Measurements from ENCODE around the gene AMPD3.

The AMPD3 gene

DNA sequence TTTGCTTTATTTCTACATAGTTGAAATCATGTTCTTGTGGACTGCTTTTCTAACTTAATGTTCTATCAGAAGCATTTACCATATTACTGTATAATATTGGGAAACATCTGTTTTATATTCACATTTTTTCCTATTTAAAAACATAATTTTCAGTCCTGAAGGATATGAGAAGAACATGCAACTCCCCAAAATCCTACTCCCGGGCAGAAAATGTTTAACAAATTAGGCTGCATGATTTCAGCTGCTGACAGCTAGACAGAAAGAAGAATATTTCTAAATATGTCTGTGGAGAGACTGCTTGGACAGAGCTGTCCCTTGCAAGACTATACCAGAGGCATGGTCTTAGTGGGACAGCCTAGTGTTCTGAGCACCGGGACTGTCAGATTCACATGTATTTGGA, 15.7 kb upstream of the AMPD3 start:
- no peak for DNase-seq

DNA sequence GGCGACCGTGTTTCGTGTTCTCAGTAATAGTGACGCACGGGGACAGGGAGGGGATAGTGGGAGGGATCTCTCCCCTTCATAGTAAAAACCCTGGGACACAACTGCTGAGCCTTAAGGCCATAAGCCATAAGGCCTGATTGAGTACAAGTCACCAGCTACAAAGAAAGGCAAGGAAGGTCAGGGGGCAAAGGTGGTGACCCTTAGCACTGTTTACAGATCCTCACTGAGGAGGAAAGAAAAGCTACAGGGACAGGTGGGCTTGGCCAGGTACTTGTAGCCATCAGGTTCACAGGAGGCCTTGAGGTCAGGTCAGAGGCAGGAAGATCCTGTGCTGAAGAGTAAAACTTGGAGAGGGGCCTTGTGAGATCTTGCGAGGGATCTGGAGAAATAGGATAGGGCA, 15.1 kb upstream of the AMPD3 start:
- no peak for DNase-seq

DNA sequence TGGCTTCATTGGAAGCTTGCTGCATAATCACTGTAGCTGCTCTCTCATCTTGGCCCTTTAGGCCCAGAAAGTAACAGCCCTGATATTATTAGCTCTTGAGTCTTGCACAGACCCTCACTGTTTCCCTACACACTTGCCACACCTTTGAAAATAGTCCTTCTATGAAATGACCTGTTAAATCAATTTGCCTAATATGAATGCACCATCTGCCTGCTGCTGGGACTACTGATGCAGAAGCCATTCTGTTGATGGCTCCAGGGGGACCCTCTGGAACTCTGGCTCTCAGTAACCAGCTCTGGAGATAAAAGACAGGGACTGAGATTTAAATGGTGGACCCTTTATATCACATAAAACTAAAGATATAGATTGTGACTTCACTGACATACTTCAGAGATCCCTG, 14.7 kb upstream of the AMPD3 start:
- no peak for DNase-seq

DNA sequence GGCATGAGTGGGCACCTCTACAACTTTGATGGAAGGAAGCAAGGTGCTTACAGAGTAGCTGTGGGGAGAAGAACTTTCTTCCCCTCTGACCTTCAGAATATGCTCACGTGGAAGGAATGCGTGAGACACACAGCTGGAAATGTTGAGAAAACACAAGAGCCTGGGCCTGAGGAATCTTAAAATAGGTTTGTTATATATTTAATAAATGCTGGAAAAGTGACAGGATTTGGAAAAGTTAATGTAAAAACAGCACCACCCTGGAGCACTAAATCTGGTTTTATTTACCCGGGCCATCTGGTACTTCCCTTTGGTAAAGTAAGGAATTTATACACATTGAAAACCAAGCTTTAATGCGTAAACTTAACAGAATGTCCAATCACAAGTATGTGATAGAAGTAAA, 14.0 kb upstream of the AMPD3 start:
- no peak for DNase-seq

DNA sequence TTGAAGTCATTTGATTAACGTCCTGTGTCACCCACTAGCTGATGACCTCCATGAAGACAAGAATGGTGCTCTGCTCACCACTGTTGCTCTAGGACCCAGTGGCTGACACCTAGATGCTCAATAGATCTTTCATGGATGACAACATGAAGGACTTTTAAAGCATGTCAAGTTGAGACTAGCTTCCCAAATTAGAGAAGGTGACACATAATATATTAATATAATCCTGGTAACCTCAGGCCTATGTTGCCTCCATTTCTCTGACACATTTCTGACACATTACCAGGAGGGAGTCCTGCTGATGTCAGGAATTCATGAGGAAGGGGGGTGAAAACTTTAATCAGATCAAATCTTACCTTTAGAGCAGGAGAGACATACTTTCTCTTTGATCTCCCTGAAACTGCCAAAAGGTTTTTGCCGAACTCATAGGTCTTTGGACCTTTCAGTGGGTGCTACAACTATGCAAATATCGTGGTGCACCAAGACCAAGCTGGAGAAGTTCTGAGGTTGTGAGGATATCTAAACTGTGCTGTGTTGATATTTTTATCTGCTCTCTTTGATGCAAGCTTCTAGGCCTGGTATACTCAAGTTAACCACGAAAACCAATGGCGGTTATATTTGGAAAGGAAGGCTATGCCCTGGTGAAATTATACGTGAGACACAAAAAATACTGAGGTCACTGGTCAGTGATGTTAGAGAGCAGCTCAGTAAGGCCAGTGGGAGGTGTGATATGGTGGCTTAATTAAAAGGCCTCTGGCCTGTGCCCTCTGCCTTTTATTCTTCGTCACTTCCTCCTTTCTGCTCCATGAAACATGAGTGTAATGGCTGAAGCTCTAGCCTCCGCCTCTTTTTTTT, 13.2 kb upstream of the AMPD3 start:
- no peak for DNase-seq

DNA sequence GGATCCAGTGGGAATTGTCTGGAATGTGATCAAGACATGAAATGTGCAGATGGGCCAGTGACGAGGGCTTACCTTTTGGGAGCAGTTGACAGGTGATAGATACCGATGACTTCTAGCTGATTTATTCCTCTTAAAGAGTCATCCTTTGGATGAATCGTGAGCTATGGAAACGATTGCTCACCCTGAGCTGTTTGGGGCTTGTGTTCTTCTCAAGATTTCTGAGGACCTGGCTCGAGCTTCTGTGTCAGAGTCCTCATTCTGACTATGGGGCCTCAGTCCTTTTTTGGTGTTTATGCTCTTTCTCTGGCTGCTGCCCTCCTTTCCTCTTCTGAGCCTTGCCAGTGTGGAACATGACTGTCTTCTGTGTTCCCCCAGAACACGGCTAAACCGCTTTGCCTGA, 11.9 kb upstream of the AMPD3 start:
- DNase-seq: no peak

DNA sequence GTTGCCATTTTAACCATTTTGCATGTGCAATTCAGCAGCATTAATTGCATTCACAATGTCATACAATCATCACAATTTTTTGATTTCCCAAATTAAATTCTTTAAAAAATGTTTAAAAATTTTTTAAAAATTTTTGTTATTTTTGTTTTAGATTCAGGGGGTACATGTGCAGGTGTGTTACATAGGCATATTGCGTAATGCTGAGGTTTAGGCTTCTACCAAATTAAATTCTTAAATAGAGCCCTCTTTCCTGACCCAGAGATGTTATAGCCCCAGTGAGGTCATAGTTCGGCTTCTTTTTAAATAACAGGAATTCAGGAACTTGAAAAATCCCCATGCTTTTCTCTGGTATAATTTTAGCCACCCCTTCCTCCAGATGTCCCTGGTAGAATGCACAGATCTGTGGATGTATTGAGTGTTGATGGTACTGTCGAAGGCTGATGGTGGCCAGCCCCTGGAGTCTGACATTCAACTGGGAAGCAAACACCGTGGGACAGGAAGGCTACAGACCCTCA, 11.3 kb upstream of the AMPD3 start:
- no peak for DNase-seq

DNA sequence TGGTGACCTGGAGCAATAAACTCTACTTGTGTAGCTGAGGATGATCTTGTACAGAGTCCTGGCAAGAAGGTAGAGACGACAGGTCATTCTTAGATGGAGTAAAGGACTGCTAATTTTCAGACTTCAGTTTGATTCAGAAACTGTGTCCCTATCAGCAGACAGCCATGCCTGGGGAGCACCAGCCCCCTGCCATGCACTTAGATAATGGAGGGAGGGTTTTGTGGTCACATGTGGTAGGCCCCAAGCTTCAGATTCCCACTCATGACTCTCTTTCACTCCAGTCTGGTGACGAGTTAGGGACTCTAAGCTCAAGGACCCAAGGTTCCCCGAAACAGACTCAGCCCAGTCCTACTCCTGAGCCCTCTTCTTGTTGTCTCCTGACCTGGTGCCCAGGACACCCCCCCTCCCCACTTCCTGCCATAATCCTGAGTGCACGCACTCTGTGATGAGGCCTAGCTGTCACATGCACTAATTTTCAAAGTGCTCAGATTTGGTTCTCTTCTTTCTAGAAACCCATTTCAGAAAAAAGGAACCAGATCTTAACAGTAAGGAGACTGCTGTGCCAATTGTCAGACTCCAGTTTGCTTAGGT, 10.2 kb upstream of the AMPD3 start:
- no peak for DNase-seq

DNA sequence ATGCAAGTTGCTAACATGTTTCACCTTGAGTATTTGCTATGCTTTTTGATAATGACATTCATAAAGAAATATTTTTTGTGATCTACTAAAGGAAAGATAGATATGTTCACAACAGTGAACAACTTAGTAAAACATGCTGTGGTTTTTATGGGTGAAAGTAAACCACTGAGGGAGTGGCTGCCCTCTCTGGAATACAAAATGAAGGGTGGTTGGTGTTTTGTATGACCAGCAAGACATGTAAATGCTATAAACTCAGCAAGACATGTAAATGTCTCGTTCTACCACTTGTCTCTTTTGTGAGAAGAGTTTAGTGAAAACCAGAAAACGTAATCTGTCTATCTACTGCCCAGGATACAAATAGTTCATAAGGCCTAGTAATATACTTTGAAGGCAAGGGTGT, 7.6 kb upstream of the AMPD3 start:
- no peak for DNase-seq

DNA sequence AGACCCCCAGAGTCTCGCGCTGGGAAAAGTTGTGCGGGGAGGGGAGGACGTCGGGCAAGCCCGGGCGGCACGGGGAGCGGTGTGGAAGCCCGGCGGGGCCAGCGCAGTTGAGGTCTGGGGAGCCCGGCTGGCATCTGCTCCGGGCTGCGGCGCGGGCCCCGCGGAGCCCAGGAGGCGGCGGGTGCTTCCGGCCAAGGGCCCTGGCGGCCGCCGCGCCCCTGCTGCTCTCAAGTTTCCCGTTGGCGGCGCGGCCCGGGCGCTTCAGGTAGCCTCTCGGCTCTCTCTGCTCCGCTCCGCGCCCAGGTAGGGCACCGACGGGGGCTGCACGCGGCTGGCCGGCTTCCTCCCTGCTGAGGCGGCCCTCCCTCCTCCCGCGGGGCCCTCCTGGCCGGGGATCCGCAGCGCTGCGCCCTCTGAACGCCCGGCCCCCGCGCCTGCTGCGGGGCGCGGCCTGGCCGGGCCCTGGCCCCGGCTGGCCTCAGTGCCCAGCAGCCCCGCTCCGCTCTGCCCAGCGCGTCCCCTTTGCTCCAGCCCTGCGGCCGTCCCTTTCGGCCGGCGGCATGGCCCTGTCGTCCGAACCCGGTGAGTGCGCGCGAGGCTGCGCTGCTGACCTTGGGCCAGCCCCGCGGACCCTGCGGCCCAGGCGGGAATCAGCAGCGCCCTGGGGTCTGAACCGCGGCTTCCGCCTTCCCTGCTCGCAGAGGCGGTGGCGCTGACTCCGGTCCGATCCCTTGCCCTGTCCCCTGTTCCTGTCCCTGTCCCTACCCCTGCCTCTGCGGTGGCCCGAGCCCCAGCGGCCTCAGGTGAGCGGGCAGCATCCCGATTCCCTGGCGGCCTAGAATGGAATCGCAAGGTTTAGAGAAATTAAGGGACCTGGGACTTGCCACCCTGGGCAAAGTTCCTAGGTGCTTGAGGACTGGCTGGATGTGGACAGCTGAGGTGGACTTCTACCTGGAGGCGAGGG, 4.3 kb upstream of the AMPD3 start:
- no peak for DNase-seq

DNA sequence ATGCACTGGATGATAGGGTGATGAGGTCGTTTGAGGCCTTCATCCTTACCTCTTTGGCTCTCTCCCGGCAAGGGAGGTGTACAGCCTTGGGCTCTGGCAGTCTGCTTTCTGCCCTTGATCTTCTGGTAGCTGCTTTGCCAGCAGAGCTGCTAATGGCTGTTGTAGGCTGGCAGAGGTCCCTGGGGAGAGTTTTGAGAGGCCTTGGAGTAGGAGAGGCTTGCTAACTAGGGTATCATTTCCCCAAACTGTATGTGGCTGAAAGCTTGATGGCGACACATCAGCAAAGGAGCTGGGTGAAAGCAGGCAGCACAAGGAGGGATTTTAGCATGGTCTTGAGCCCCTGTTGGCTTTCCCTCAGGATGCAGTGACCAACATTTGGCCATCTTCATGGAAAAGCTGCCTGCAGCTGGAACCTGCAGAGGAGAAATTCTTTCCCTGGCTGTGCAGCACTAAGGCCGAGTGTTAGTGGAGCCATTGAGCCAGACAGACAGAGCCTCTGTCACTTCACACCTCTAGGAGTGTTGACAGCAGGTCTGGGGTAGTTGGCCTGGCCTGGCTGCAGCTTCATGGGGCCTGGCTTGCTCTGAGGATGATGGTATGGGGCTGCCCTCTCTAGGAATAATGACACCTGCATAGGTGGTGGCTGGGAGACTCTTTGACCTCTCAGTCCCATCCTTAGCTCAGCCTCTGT, 3.5 kb upstream of the AMPD3 start:
- DNase-seq: peak; percentile 37

DNA sequence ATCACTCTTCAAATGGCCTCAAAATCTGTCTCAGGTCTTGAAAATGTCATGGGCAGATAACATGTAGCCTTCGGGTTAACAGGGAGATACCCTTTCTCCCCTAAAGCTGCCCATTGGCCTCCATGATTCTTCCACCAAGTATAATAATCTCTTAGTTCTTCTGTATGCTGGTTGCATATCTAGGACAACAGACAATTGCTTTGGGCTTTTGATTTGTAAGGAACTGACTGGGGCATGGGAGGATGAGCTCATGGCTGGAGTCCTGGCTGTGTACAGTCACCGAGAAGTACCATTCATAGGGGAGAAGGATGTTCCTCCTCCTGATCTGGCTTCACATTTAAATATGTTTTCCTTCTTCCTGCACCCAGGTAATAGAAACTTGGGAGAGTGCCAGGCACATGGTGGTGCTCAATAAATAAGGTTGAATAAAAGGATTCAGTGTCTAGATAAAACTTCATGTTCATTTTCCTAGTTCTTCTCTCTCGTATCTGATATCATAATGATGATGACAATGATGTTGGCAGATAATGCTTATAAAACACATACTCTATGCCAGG, 2.8 kb upstream of the AMPD3 start:
- DNase-seq: no peak

DNA sequence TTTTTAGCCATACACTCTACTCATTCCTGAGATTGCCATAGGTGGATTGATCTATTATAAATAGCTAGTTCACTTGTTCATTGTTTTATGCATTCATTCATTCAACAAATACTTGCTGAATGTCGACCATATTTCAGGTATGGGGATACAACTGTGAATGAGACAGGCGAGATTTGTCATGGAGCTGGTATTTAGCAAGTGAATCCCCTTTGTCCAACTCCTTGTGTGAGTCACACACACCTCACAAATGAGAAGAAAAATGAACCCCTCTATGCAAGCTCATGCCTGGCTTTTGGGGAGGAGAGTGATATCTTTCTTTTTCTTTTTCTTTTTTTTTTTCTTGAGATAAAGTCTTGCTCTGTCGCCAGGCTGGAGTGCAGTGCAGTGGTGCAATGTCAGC, 1.8 kb upstream of the AMPD3 start:
- no peak for DNase-seq

DNA sequence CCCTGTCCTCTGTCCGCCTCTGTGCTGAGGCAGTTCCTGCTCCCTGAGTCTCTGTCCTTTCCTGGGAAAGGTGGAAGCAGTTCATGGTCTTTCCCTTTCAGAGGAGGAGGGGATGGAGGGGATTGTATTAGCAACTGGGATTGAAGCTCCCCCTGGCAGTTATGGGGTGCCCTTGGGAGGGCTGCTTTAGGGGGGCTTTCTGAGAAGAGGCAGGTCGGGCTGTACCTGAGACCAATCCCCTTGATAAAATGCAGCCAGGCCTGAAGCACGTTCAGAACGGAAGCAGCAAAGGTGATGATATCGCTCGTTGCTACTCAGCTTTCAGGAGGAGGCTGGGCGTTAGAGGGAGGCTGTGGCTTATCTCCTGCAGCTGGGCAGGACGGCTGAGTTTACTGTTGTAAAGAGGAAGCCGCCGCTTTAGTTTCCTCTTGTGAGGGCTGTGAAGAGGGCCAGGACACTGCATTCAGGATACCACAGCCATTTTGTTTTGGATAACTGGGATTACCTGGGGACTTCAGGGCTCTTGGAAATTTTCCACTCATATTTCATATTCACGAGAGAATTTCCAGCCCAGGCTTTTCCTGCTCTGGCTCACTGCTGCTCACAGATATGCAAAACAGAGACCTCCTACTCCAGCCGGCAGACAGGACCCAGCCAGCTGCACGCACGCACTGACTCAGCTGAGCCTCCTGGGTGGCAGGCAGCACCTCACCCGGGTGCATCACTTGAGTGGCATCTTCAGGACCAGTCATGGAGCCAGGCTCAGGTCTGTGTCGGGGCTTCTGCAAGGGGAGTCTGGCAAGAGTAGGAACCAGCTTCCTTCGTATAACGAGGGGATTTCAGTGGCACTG, 798 bp downstream of the AMPD3 start:
- DNase-seq: no peak

DNA sequence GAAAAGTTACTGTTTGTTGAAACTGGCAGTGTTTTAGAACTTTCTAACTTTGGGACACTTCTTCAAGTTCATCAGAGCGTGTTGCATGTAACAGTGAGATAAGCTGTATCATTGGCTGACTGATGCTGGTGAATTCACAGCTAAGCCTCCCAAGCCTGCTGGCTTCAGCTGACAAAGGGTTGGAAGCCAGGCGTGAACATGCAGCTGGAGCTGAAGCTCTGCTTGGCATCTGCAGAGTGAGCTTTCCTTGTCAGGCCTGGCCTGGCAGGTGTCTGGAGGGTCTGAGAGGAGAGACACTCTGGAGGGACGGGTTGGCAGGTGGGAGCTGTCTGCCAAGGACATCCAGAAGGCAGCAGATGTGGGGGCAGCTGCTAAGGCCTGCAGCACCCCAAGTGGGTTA, 1.5 kb downstream of the AMPD3 start:
- no peak for DNase-seq

DNA sequence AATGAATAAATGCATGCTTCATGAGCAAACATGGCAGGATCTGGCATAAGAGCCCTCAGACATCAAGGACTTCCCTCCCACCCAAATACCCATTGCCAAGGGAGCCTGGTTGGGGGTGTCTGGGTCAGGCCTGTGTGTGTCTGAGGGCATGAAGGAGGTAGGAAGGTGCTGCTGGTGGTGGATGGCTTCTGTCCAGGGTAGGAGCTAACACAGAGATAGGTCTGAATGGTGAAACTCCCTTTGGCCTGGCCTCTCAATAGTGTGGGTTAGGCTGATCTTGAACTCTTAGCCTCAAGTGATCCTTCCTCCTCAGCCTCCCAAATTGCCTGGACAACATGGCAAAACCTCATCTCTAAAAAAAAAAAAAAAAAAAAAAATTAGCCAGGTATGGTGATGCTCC, 2.8 kb downstream of the AMPD3 start:
- no peak for DNase-seq

DNA sequence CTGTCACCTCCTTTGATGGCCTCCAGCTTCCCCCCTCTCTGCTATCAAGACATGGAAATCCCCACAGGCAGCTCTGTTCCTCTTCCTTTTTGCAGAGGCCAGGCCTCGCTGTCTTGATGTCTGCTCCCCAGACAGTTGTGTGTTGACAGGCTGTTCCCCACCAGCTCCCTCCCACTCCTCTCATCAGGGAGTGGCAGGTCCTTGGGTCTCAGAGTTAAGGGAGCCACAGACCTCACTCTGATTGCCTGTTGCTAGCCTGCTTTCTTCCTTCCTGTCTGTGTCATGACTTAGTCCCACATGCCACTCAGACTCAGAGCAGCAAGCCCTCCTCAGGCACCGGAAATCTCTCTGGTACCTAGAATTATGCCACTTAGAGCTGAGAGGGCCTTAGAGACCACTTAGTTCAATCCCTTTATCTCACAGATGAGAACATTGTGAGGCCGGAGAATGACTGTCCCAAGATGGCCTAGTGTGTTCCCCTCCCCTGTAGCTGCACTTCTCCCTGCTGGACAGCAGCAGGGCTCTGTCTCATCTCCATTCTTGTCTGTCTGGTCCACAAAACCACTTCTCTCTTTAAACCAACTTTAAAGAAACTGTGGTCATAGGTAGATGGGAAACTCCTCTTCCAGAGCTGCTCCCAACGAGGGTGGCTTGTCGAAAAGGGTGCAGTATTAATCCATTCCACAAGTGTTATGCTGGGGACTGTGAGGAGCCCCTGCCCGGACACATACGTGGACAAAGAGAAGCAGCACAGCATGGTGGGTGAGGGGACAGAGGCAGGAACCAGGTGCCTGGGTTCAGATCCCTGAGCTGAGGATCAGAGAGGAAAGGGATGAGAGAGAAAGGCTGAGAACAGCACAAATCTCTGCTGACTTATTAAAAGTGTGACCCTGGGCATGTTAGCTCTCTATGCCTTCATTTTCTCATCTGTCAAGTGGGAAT, 4.2 kb downstream of the AMPD3 start:
- no peak for DNase-seq

DNA sequence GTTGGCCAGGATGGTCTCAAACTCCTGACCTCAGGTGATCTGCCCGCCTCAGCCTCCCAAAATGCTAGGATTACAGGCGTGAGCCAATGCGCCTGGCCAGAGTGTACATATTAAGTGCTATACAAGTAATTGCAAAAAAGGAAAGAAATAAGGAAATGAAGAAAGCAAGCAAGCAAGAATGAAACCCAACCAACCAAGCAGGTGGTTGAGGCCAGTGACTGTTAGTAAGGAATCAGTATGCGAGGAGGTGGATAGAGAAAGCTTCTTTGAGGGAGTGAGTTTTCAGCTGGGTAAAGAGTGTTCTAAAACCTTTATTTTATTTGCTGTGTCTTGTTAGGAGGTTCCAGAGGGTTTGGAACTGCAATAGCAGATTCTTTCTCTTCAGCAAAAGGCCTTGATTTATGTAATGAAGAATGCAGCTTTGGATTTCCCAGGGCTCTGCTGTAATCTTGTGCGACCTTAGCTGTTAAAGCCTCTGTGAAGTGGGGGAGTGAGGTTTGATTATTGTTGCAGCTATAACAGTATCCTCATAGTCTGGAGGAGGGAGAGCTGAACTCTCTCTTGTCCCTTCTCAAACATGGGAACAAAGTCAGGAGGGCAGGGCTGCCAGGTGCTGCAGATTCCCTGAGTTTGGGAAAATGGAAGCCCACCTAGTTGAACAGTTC, 5.7 kb downstream of the AMPD3 start:
- DNase-seq: no peak

DNA sequence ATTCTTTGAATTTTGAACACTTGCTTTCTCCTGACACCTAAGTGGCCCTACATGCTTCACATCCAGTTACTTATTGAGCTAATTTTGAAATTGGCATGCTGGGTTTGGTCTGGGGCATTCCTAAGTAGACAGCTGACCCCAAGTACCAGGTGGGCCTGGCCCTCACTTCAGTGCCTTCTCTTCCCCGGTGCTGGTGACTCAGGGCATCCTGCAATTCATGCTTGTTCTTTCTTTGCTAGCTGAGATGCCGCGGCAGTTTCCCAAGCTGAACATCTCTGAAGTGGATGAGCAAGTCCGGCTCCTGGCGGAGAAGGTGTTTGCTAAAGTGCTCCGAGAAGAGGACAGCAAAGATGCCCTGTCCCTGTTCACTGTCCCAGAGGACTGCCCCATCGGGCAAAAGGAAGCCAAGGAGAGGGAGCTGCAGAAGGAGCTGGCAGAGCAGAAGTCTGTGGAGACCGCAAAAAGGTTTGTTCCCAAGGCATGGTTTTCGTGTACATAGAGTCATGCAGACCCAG, 6.3 kb downstream of the AMPD3 start:
- no peak for DNase-seq

All from NCI-H1436 treated with DMSO at 0.1 percent for 48 hours (cell line).